Breast epithelium (tissue), 3 donors: ENCODE data around the gene P2RY6.
A peak's percentile ranks its signal among the peaks of the same experiment; 100 is the strongest.

Source experiments
- POLR2AphosphoS5 ChIP-seq, 3 donors: sonication (generic); formaldehyde crosslinking; IDR thresholded peaks; one replicate each; pipeline ENCODE4 v1.6.1; 2017; ENCODE audit warnings: antibody characterized with exemption in 3 of 3
- TF ChIP-seq, protein P1 (sequence below), 3 donors: fragments of 450-650 bp; IDR thresholded peaks; one replicate each; pipeline ENCODE4 v1.5.1; 2016 to 2017; ENCODE audit warnings: antibody characterized with exemption in 3 of 3, mild to moderate bottlenecking in 3 of 3, moderate library complexity in 3 of 3

DNA sequence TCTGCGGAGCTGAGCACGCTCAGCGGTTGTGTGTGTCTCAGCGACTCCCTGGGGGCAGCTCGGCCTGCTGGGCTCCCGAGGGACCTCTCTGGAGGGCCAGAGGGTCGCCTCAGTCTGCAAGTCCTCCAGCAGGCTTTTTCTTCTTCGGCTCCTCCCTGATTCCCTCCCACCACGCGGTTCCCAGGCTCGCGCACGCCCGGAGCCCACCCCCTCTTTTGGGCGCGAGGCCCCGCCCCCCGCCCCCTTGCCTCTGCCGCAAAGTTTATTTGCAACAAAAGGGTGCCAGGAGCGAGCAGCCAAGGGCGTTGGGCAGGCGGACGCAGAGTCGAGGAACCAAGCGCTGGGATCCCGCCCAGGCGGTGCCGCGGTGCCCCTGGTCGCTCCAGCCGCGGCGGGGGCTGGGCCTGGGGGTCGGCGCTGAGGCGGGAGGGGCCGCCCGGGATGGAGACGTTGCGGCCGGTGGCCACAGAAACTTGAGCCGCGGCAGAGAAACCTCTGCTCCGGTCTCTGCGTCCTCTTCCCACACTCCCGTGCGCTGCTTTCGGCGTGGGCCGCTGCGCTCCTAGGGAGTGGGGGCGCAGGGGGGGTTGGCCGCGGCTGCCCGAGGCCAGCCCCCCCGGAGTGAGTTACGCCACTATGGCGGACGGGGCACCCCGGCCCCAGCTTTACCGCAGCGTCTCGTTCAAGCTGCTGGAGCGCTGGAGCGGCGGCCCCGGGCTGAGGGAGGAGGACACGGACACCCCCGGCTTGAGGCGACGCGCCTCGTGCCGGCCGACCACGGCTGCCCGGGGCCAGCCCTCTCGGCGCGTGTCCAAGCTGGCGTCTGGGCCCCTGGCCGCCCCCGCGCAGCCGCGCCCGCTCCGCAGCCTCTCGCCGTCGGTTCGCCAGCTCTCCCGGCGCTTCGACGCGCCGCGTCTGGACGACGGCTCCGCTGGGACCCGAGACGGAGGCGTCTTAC lies 36.1 kb downstream of the P2RY6 start, which contains the start of gene ARHGEF17:
- TF ChIP-seq, protein P1, sequence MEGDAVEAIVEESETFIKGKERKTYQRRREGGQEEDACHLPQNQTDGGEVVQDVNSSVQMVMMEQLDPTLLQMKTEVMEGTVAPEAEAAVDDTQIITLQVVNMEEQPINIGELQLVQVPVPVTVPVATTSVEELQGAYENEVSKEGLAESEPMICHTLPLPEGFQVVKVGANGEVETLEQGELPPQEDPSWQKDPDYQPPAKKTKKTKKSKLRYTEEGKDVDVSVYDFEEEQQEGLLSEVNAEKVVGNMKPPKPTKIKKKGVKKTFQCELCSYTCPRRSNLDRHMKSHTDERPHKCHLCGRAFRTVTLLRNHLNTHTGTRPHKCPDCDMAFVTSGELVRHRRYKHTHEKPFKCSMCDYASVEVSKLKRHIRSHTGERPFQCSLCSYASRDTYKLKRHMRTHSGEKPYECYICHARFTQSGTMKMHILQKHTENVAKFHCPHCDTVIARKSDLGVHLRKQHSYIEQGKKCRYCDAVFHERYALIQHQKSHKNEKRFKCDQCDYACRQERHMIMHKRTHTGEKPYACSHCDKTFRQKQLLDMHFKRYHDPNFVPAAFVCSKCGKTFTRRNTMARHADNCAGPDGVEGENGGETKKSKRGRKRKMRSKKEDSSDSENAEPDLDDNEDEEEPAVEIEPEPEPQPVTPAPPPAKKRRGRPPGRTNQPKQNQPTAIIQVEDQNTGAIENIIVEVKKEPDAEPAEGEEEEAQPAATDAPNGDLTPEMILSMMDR (IDR thresholded peaks at IDR 0.05) = no peak
- peak in 2 of 3 donors; percentile 18 to 76 for TF ChIP-seq POLR2AphosphoS5 (IDR thresholded peaks at IDR 0.05)
